PC-3 (cell line): ENCODE measurements around the gene PLPP7. TPM values are rescaled to one million over a fixed set of nuclear protein-coding genes. Genes with fewer than 3 reads are reported as not detected.

Experiments used
- ATAC-seq: fragments of 200-7000 bp; cut with Tn5 transposase; 2 replicates; pipeline ENCODE4 v1.9.1; 2020; ENCODE audit warnings: mild to moderate bottlenecking, moderate library complexity
- BruUV-seq: library from RNA; stranded (reverse); fragments of 400-500 nt; replicated peaks from 2 replicates; lab custom pipeline; 2021; lab: Mats Ljungman, UMichigan
- CTCF ChIA-PET: fragments of 300-600 bp; sonication (Branson Sonifier 250); formaldehyde crosslinking; loops from one replicate; lab custom pipeline; 2022; ENCODE audit warnings: antibody characterized with exemption; lab: Charles Lee
- POLR2A ChIA-PET: fragments of 300-600 bp; sonication (Branson Sonifier 250); formaldehyde crosslinking; loops from one replicate; lab custom pipeline; 2022; ENCODE audit warnings: antibody characterized with exemption; ENCODE audit not compliant: unreplicated experiment; lab: Charles Lee
- DNase-seq: peaks from one replicate; pipeline ENCODE4 v3.0.0-alpha.2; 2015
- H2AFZ ChIP-seq: fragments of 300-600 bp; sonication (generic); 2 replicates; pipeline ENCODE4 v1.6.0; 2016; ENCODE audit warnings: antibody characterized with exemption, low read length
- H3F3A ChIP-seq: fragments of 300-600 bp; sonication (generic); one replicate; pipeline ENCODE4 v1.6.0; 2017; ENCODE audit warnings: antibody characterized with exemption, low read length, control low read depth, mild to moderate bottlenecking; ENCODE audit not compliant: unreplicated experiment
- H3K27ac ChIP-seq: fragments of 300-600 bp; sonication (generic); 2 replicates; pipeline ENCODE4 v1.5.1; 2016; ENCODE audit warnings: mild to moderate bottlenecking, low read length
- H3K27me3 ChIP-seq: fragments of 300-600 bp; sonication (generic); 2 replicates; pipeline ENCODE4 v1.6.1; 2016; ENCODE audit warnings: low read length, mixed read lengths
- H3K36me3 ChIP-seq: fragments of 300-600 bp; sonication (generic); 2 replicates; pipeline ENCODE4 v1.6.1; 2016; ENCODE audit warnings: low read depth, mixed run types, low read length, mixed read lengths
- H3K4me1 ChIP-seq: fragments of 300-600 bp; sonication (generic); 2 replicates; pipeline ENCODE4 v1.5.1; 2016; ENCODE audit warnings: low read length; ENCODE audit not compliant: insufficient read depth
- H3K4me2 ChIP-seq: fragments of 300-600 bp; sonication (generic); 2 replicates; pipeline ENCODE4 v1.6.0; 2016; ENCODE audit warnings: low read length
- H3K4me3 ChIP-seq: fragments of 300-600 bp; sonication (generic); 2 replicates; pipeline ENCODE4 v1.5.1; 2016; ENCODE audit warnings: mild to moderate bottlenecking, low read length, mixed read lengths
- H3K79me2 ChIP-seq: fragments of 300-600 bp; sonication (generic); 2 replicates; pipeline ENCODE4 v1.6.1; 2017; ENCODE audit warnings: low read length, mixed read lengths
- H3K9ac ChIP-seq: fragments of 300-600 bp; sonication (generic); 2 replicates; pipeline ENCODE4 v1.6.0; 2016; ENCODE audit warnings: mild to moderate bottlenecking, low read length
- H3K9me2 ChIP-seq: fragments of 300-600 bp; sonication (generic); replicated peaks from 2 replicates; pipeline ENCODE4 v1.6.1; 2016; ENCODE audit warnings: mixed run types, low read length, mixed read lengths
- H3K9me3 ChIP-seq: fragments of 300-600 bp; sonication (generic); 2 replicates; pipeline ENCODE4 v1.6.1; 2016; ENCODE audit warnings: low read length, mixed read lengths
- H4K20me1 ChIP-seq: fragments of 300-600 bp; sonication (generic); 2 replicates; pipeline ENCODE4 v1.6.1; 2016; ENCODE audit warnings: low read length, mixed read lengths
- EZH2 ChIP-seq: fragments of 300-600 bp; sonication (generic); IDR thresholded peaks from one replicate; pipeline ENCODE4 v1.6.1; 2017; ENCODE audit warnings: antibody characterized with exemption, mild to moderate bottlenecking, low read length; ENCODE audit not compliant: unreplicated experiment
- EZH2phosphoT487 ChIP-seq: fragments of 300-600 bp; sonication (generic); IDR thresholded peaks from 2 replicates; pipeline ENCODE4 v1.6.1; 2018; ENCODE audit warnings: mild to moderate bottlenecking, antibody characterized with exemption, low read length, borderline replicate concordance
- intact Hi-C: fragments of 100-400 bp; cut with micrococcal nuclease; formaldehyde crosslinking; loops from 2 replicates; pipeline ENCODE4 v1.9.0; 2023
- total RNA-seq: library from RNA; depleted of rRNA; stranded (reverse); fragments of >200 nt; gene quantifications from 2 replicates; pipeline ENCODE4 v1.2.3, GENCODE V29; 2014
- TF ChIP-seq, protein P1 (sequence below): fragments of 300-600 bp; sonication (generic); conservative IDR thresholded peaks from 2 replicates; pipeline ENCODE4 v1.5.1; 2017; ENCODE audit warnings: antibody characterized with exemption, low read depth, mild to moderate bottlenecking, low read length

Gene PLPP7
- total RNA-seq, 1 experiment from 2014 or later = not detected

- Histone ChIP-seq H3K9me3 (no peaks in the 10 kb centered on the region), H3K9ac (no peak overlapping the region), H3F3A (no peaks in the 10 kb centered on the region), H2AFZ (no peak overlapping the region), H3K9me2 (no peaks in the 10 kb centered on the region), H3K36me3 (no peaks in the 10 kb centered on the region), H3K4me3 (no peak overlapping the region), H3K27ac (no peak overlapping the region), H4K20me1 (no peaks in the 10 kb centered on the region), H3K27me3 (no peaks in the 10 kb centered on the region), H3K4me2 (no peak overlapping the region), H3K79me2 (no peaks in the 10 kb centered on the region), H3K4me1 (no peaks in the 10 kb centered on the region)
- ChIA-PET POLR2A (no interaction called here), CTCF (no interaction called here)
- TF ChIP-seq EZH2 (no peak), EZH2phosphoT487 (no peak)
- TF ChIP-seq, protein P1, sequence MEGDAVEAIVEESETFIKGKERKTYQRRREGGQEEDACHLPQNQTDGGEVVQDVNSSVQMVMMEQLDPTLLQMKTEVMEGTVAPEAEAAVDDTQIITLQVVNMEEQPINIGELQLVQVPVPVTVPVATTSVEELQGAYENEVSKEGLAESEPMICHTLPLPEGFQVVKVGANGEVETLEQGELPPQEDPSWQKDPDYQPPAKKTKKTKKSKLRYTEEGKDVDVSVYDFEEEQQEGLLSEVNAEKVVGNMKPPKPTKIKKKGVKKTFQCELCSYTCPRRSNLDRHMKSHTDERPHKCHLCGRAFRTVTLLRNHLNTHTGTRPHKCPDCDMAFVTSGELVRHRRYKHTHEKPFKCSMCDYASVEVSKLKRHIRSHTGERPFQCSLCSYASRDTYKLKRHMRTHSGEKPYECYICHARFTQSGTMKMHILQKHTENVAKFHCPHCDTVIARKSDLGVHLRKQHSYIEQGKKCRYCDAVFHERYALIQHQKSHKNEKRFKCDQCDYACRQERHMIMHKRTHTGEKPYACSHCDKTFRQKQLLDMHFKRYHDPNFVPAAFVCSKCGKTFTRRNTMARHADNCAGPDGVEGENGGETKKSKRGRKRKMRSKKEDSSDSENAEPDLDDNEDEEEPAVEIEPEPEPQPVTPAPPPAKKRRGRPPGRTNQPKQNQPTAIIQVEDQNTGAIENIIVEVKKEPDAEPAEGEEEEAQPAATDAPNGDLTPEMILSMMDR = no peak
- DNase-seq = no peak
- BruUV-seq = no TSS peak
- intact Hi-C loops = no loop called here
- no peak for ATAC-seq
Observed at GRCh38 chr9:131258186-131258585, 31.3 kb upstream of the PLPP7 start.

- no peaks in the 10 kb centered on the region for H3K27me3 ChIP-seq
- no peak overlapping the region for H3K9ac ChIP-seq
- H3K9me3 ChIP-seq = no peaks in the 10 kb centered on the region
- no peaks in the 10 kb centered on the region for H3F3A ChIP-seq
- BruUV-seq = no TSS peak
- no peak overlapping the region for H2AFZ ChIP-seq
- H3K9me2 ChIP-seq = no peaks in the 10 kb centered on the region
- no peak overlapping the region for H3K27ac ChIP-seq
- TF ChIP-seq EZH2phosphoT487 (no peak), EZH2 (no peak)
- TF ChIP-seq, protein P1 = no peak
- H3K79me2 ChIP-seq = no peaks in the 10 kb centered on the region
- no peak for ATAC-seq
- no peak for DNase-seq
- no peaks in the 10 kb centered on the region for H3K4me1 ChIP-seq
- POLR2A ChIA-PET = no interaction called here
- no peaks in the 10 kb centered on the region for H4K20me1 ChIP-seq
- no peak overlapping the region for H3K4me2 ChIP-seq
- H3K36me3 ChIP-seq = no peaks in the 10 kb centered on the region
- intact Hi-C loops = no loop called here
- CTCF ChIA-PET = no interaction called here
- no peak overlapping the region for H3K4me3 ChIP-seq
Observed at GRCh38 chr9:131258698-131259431, 30.7 kb upstream of the PLPP7 start.

DNA sequence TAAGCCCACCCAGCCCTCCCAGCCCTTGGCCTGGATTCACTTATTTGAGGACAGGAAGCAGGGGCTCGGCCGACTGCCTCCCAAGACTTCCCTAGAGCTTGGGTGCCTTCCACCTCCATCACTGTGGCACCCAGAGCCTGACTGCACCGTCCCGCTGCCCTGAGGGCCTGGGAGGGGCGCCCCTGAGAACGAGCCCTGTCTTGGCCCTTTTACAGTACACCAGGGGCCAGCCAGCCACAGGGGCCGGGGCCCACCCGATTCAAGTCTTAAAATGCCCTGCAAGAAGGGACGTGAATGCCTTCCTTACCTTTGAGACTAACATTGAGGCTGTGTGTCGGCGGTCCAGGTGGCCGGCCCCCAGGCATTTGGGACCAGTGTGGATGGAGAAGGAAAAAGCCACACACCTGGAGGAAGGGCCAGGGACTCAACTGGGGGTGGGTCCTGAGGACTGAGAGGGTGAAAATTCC is 30.1 kb upstream of the PLPP7 start:
- ChIA-PET POLR2A (no interaction called here), CTCF (no interaction called here)
- TF ChIP-seq EZH2 (no peak), EZH2phosphoT487 (no peak)
- TF ChIP-seq, protein P1 = no peak
- Histone ChIP-seq H3K4me3 (no peak overlapping the region), H3K4me1 (no peaks in the 10 kb centered on the region), H3K36me3 (no peaks in the 10 kb centered on the region), H3K27ac (no peak overlapping the region), H3K9ac (no peak overlapping the region), H3K4me2 (no peak overlapping the region), H3K79me2 (no peaks in the 10 kb centered on the region), H3K27me3 (no peaks in the 10 kb centered on the region), H3F3A (no peaks in the 10 kb centered on the region), H4K20me1 (no peaks in the 10 kb centered on the region), H3K9me2 (no peaks in the 10 kb centered on the region), H2AFZ (no peak overlapping the region), H3K9me3 (no peaks in the 10 kb centered on the region)
- no TSS peak for BruUV-seq
- intact Hi-C loops = no loop called here
- ATAC-seq (no peak), DNase-seq (no peak)
